ENCODE data around the gene CHD1L.
"Not testable (repeated sequence)": the region's sequence is repeated elsewhere in the genome, so short reads cannot be mapped to it uniquely, and the experiment has no call there.

Gene CHD1L

DNA sequence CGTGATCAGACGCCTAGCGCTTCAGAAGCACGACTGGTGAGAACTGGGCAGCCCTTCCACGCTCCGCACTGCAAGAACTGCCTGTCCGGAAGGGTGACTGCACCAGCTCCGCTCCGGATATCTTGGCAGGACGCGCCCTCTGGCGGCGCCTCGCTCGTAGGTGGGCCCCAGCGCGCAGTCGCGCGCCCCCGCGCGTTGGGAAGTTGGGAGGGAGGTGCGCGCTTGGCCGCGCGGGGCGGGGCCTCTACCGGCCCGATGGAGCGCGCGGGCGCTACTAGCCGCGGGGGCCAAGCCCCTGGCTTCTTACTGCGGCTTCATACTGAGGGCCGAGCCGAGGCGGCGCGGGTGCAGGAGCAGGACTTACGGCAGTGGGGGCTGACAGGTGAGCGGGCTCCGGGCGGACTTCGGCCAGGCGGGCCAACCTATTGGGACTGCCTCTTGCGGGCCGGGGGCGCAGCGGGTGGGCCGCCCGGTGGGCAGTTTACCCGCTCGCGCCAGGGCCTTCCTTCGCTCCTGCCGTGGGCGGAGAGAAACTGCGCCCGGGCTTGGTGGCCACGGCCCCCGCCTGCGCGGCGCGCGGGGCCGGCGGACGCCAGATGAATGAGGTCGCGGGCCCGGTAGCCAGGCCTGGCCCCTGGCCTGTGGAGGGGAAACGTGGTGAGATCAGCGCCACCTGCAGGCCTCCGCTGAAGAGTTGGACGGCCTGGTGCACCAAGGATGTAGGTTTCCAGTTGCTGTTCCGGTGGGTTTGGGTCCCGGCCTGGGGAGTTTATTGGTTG lies at the start of gene CHD1L:
Gene CHD1L, plus strand, starts transcription at position 236 of the 779 bp plus-strand sequence. Its CDS starts 20 bp downstream, at position 256.
- no peaks in the 10 kb centered on the region for H3K27me3 ChIP-seq (replicated peaks; ENCODE audit: control insufficient read depth, insufficient read depth, low read length)
- TF ChIP-seq, protein P1, sequence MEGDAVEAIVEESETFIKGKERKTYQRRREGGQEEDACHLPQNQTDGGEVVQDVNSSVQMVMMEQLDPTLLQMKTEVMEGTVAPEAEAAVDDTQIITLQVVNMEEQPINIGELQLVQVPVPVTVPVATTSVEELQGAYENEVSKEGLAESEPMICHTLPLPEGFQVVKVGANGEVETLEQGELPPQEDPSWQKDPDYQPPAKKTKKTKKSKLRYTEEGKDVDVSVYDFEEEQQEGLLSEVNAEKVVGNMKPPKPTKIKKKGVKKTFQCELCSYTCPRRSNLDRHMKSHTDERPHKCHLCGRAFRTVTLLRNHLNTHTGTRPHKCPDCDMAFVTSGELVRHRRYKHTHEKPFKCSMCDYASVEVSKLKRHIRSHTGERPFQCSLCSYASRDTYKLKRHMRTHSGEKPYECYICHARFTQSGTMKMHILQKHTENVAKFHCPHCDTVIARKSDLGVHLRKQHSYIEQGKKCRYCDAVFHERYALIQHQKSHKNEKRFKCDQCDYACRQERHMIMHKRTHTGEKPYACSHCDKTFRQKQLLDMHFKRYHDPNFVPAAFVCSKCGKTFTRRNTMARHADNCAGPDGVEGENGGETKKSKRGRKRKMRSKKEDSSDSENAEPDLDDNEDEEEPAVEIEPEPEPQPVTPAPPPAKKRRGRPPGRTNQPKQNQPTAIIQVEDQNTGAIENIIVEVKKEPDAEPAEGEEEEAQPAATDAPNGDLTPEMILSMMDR (IDR thresholded peaks at IDR 0.05; ENCODE audit: insufficient read depth, low read length, poor library complexity, severe bottlenecking): peak; percentile 87
- H3K4me3 ChIP-seq (replicated peaks; ENCODE audit: low read depth, low read length): peak within 1 kb of the TSS; percentile 75
- H3K36me3 ChIP-seq (ENCODE audit: control insufficient read depth, insufficient read depth, low read length): no peaks in the 10 kb centered on the region
- peak; percentile 96 for DNase-seq (ENCODE audit: extremely low read depth, insufficient read length)

DNA sequence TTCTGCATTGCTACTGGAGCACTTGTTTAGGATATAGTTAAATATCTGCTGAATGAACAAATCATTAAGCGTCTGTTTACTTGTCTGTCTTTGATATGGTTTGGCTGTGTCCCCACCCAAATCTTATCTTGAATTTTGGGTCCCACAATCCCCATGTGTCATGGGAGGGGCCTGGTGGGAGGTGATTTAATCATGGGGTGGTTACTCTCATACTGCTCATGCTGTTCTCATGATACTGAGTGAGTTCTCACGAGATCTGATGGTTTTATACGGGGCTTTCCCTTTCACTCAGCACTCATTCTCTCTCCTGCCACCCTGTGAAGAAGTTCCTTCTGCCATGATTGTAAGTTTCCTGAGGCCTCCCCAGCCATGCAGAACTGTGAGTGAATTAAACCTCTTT lies 45.2 kb upstream of the CHD1L start:
- H3K36me3 ChIP-seq (ENCODE audit: control insufficient read depth, insufficient read depth, low read length); DNase-seq (ENCODE audit: extremely low read depth, insufficient read length); H3K4me3 ChIP-seq (replicated peaks; ENCODE audit: low read depth, low read length); H3K27me3 ChIP-seq (replicated peaks; ENCODE audit: control insufficient read depth, insufficient read depth, low read length): not testable (repeated sequence)

DNA sequence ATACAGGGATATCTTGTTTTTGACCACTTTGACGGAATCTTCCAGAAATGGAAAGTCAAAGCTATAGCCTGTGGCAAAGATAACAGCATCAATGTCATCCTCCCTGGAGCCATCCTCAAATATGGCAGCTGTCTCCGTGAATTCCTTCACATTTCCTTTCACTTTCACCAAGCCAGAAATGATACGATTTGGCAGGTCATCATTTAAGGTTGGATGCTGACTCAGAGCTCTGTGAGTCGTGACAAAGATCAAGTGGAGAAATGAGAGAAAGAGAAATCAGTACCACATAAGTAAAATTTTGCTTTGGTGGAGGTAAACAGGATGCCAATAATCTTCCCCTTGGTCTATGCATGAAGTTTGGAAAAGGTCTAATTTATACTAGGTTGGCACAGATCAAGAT lies 41.2 kb upstream of the CHD1L start:
- no peak overlapping the region for H3K4me3 ChIP-seq (replicated peaks; ENCODE audit: low read depth, low read length)
- H3K27me3 ChIP-seq (replicated peaks; ENCODE audit: control insufficient read depth, insufficient read depth, low read length): no peaks in the 10 kb centered on the region
- no peaks in the 10 kb centered on the region for H3K36me3 ChIP-seq (ENCODE audit: control insufficient read depth, insufficient read depth, low read length)
- TF ChIP-seq, protein P1 (IDR thresholded peaks at IDR 0.05; ENCODE audit: insufficient read depth, low read length, poor library complexity, severe bottlenecking): no peak
- no peak for DNase-seq (ENCODE audit: extremely low read depth, insufficient read length)

DNA sequence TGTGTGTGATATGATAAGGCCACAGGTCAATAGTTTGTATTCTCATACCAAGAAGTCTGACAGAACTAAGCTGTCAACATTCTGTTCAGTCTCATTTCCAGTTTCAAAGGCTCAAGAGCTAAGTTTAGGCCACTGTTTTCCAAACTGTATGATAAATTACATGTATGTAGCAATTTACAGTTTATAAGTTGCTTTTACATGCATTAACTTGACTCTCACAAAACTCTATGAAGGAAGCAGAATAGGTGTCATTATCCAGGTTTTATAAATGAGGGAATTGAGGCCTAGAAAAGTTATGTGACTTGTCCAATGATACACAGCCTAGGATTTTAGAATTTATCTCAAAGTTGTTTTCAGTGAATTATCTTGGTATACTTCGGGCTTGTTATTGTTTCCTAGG lies 40.7 kb upstream of the CHD1L start:
- H3K4me3 ChIP-seq (replicated peaks; ENCODE audit: low read depth, low read length): no peak overlapping the region

DNA sequence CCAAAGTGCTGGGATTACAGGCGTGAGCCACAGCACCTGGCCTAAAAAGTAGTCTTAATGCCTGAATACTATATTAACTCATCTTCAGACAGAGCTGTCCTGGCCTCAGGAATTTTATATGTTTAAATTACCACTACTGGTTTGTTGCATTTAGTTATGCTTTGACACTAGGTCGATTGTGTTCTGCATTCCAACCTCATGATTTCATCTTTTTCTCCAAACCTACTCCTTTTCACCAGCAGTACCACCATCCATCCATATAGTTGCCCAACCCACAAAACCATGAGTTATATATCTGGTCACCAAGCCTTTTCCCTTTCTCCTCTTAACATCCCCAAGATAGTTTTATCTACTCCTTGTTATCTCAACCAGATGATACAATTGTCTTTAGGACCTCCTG lies 39.9 kb upstream of the CHD1L start:
- Histone ChIP-seq H3K36me3 (ENCODE audit: control insufficient read depth, insufficient read depth, low read length) (no peaks in the 10 kb centered on the region), H3K4me3 (replicated peaks; ENCODE audit: low read depth, low read length) (no peak overlapping the region), H3K27me3 (replicated peaks; ENCODE audit: control insufficient read depth, insufficient read depth, low read length) (no peaks in the 10 kb centered on the region)
- DNase-seq (ENCODE audit: extremely low read depth, insufficient read length): no peak
- TF ChIP-seq, protein P1 (IDR thresholded peaks at IDR 0.05; ENCODE audit: insufficient read depth, low read length, poor library complexity, severe bottlenecking): no peak

More for the DNA sequence above, 40.7 kb upstream of the CHD1L start:
- Histone ChIP-seq H3K36me3 (ENCODE audit: control insufficient read depth, insufficient read depth, low read length) (no peaks in the 10 kb centered on the region), H3K27me3 (replicated peaks; ENCODE audit: control insufficient read depth, insufficient read depth, low read length) (no peaks in the 10 kb centered on the region)
- TF ChIP-seq, protein P1 (IDR thresholded peaks at IDR 0.05; ENCODE audit: insufficient read depth, low read length, poor library complexity, severe bottlenecking): no peak
- no peak for DNase-seq (ENCODE audit: extremely low read depth, insufficient read length)

DNA sequence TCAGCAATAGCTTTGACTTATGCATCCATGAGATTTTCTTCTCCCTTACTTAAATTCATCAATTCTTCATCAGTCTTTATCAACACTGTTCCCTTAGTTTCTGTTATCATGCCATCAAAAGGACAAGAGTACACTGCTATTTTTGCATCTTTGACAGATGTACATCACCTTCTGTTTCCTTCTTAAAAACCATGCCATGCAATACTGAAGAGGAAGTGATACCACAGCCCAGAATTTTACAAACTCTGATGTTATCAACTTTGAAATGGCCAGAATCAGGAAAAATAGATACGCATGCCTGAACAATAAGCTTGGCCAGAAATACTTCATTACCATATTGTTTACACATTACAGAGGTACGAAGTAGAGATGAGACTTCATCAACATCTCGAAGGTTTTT lies 38.4 kb upstream of the CHD1L start:
- no peak overlapping the region for H3K4me3 ChIP-seq (replicated peaks; ENCODE audit: low read depth, low read length)
- DNase-seq (ENCODE audit: extremely low read depth, insufficient read length): no peak
- TF ChIP-seq, protein P1 (IDR thresholded peaks at IDR 0.05; ENCODE audit: insufficient read depth, low read length, poor library complexity, severe bottlenecking): no peak

More for the DNA sequence above, 38.4 kb upstream of the CHD1L start:
- H3K36me3 ChIP-seq (ENCODE audit: control insufficient read depth, insufficient read depth, low read length): no peaks in the 10 kb centered on the region
- no peaks in the 10 kb centered on the region for H3K27me3 ChIP-seq (replicated peaks; ENCODE audit: control insufficient read depth, insufficient read depth, low read length)
